Stimulated activated CD4-positive, alpha-beta T cell treated with anti-CD3 and anti-CD28 coated beads, Interleukin-2, amount 100 ng/mL, for 48 hours (primary cell): ENCODE results near the gene ZNF532.
"Not testable (repeated sequence)": the region's sequence is repeated elsewhere in the genome, so short reads cannot be mapped to it uniquely, and the experiment has no call there.

Experiments used
- DNase-seq, 2 donors: peaks; one replicate each; pipeline ENCODE4 v3.0.0-alpha.2; 2020

Gene ZNF532

GRCh38 chr18:58851856-58852255 is 12.8 kb upstream of the ZNF532 start:
- DNase-seq: no peak

GRCh38 chr18:58852629-58853028 is 12.0 kb upstream of the ZNF532 start:
- DNase-seq: no peak

- DNase-seq: no peak
Measured at GRCh38 chr18:58853561-58853960, 11.1 kb upstream of the ZNF532 start.

- not testable (repeated sequence) for DNase-seq
Measured at GRCh38 chr18:58855521-58855920, 9.2 kb upstream of the ZNF532 start.

- DNase-seq: no peak
Measured at GRCh38 chr18:58856881-58857280, 7.8 kb upstream of the ZNF532 start.

GRCh38 chr18:58858591-58859468 is 5.8 kb upstream of the ZNF532 start:
- no peak for DNase-seq

GRCh38 chr18:58859907-58860306 is 4.8 kb upstream of the ZNF532 start:
- DNase-seq: no peak

GRCh38 chr18:58860747-58861231 is 3.9 kb upstream of the ZNF532 start:
- no peak for DNase-seq

- no peak for DNase-seq
Measured at GRCh38 chr18:58861353-58861752, 3.3 kb upstream of the ZNF532 start.

GRCh38 chr18:58861861-58862301 is 2.8 kb upstream of the ZNF532 start:
- DNase-seq: no peak

GRCh38 chr18:58862356-58862755 is 2.3 kb upstream of the ZNF532 start:
- no peak for DNase-seq

GRCh38 chr18:58862851-58863538 is 1.7 kb upstream of the ZNF532 start:
- peak in 1 of 2 donors; percentile 12 for DNase-seq

GRCh38 chr18:58863539-58864145 is 1.0 kb upstream of the ZNF532 start:
- DNase-seq: peak in 1 of 2 donors; percentile 26

- no peak for DNase-seq
Measured at GRCh38 chr18:58865033-58865590, 435 bp downstream of the ZNF532 start.

- DNase-seq: no peak
Measured at GRCh38 chr18:58865701-58866065, 1.0 kb downstream of the ZNF532 start.

- DNase-seq: no peak
Measured at GRCh38 chr18:58866066-58866772, 1.5 kb downstream of the ZNF532 start.

GRCh38 chr18:58866773-58867150 is 2.1 kb downstream of the ZNF532 start:
- no peak for DNase-seq

- no peak for DNase-seq
Measured at GRCh38 chr18:58867281-58867961, 2.7 kb downstream of the ZNF532 start.

GRCh38 chr18:58868440-58868839 is 3.8 kb downstream of the ZNF532 start:
- DNase-seq: no peak

- DNase-seq: no peak
Measured at GRCh38 chr18:58870130-58870529, 5.5 kb downstream of the ZNF532 start.

- no peak for DNase-seq
Measured at GRCh38 chr18:58870621-58871020, 5.9 kb downstream of the ZNF532 start.
